ENCODE measurements around the gene TTC33.

TTC33 gene

GRCh38 chr5:40669606-40670390 lies 86.0 kb downstream of the TTC33 start:
- H2AFZ ChIP-seq (ENCODE audit: low read length), result peak overlapping the region; percentile 7; the same call in 1 of the 2 replicates
- no peaks in the 10 kb centered on the region for H3K36me3 ChIP-seq (ENCODE audit: insufficient read depth, low read length)
- TF ChIP-seq, protein P1, sequence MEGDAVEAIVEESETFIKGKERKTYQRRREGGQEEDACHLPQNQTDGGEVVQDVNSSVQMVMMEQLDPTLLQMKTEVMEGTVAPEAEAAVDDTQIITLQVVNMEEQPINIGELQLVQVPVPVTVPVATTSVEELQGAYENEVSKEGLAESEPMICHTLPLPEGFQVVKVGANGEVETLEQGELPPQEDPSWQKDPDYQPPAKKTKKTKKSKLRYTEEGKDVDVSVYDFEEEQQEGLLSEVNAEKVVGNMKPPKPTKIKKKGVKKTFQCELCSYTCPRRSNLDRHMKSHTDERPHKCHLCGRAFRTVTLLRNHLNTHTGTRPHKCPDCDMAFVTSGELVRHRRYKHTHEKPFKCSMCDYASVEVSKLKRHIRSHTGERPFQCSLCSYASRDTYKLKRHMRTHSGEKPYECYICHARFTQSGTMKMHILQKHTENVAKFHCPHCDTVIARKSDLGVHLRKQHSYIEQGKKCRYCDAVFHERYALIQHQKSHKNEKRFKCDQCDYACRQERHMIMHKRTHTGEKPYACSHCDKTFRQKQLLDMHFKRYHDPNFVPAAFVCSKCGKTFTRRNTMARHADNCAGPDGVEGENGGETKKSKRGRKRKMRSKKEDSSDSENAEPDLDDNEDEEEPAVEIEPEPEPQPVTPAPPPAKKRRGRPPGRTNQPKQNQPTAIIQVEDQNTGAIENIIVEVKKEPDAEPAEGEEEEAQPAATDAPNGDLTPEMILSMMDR (conservative IDR thresholded peaks at IDR 0.05; ENCODE audit: low read length), result 0 out of 2 replicates have a peak, but pooled peaks have one; percentile 26
- TF ChIP-seq EZH2phosphoT487 (IDR thresholded peaks at IDR 0.05; ENCODE audit: borderline replicate concordance), result no peak
- peaks cover 87% of the 10 kb centered on the region for H3K4me1 ChIP-seq (ENCODE audit: insufficient read depth, low read length, poor library complexity, severe bottlenecking)
- no peaks in the 10 kb centered on the region for H3K27me3 ChIP-seq (ENCODE audit: insufficient read depth, low read length, poor library complexity, severe bottlenecking)
- H3F3A ChIP-seq (ENCODE audit: low read depth), result peaks cover 5% of the 10 kb centered on the region; the same call in 1 of the 2 replicates
- H3K4me2 ChIP-seq (ENCODE audit: low read depth, low read length, poor library complexity, severe bottlenecking), result peak overlapping the region; percentile 82
- H3K79me2 ChIP-seq (ENCODE audit: insufficient read depth, low read length), result no peaks in the 10 kb centered on the region
- peak overlapping the region; percentile 56 for H3K9ac ChIP-seq (ENCODE audit: low read depth, low read length, poor library complexity, severe bottlenecking)
- H3K4me3 ChIP-seq (ENCODE audit: low read length, poor library complexity, severe bottlenecking), result peak overlapping the region; percentile 50
- H3K9me2 ChIP-seq (replicated peaks; ENCODE audit: low read depth, low read length), result no peaks in the 10 kb centered on the region
- H3K9me3 ChIP-seq (ENCODE audit: insufficient read depth, low read depth, low read length), result no peaks in the 10 kb centered on the region
- no peaks in the 10 kb centered on the region for H4K20me1 ChIP-seq (ENCODE audit: insufficient read depth, low read length, poor library complexity, severe bottlenecking)

GRCh38 chr5:40667161-40667663 lies 88.5 kb downstream of the TTC33 start:
- Histone ChIP-seq H3K4me1 (ENCODE audit: insufficient read depth, low read length, poor library complexity, severe bottlenecking) (peaks cover 66% of the 10 kb centered on the region), H3K4me2 (ENCODE audit: low read depth, low read length, poor library complexity, severe bottlenecking) (no peak overlapping the region), H3K9me2 (replicated peaks; ENCODE audit: low read depth, low read length) (no peaks in the 10 kb centered on the region), H3K27me3 (ENCODE audit: insufficient read depth, low read length, poor library complexity, severe bottlenecking) (no peaks in the 10 kb centered on the region), H4K20me1 (ENCODE audit: insufficient read depth, low read length, poor library complexity, severe bottlenecking) (no peaks in the 10 kb centered on the region), H3K9ac (ENCODE audit: low read depth, low read length, poor library complexity, severe bottlenecking) (no peak overlapping the region), H3K4me3 (ENCODE audit: low read length, poor library complexity, severe bottlenecking) (no peak overlapping the region), H3K9me3 (ENCODE audit: insufficient read depth, low read depth, low read length) (no peaks in the 10 kb centered on the region), H3F3A (ENCODE audit: low read depth) (peaks cover 5% of the 10 kb centered on the region; the same call in 1 of the 2 replicates), H3K36me3 (ENCODE audit: insufficient read depth, low read length) (no peaks in the 10 kb centered on the region), H2AFZ (ENCODE audit: low read length) (no peak overlapping the region; the same call in 1 of the 2 replicates), H3K79me2 (ENCODE audit: insufficient read depth, low read length) (no peaks in the 10 kb centered on the region)
- TF ChIP-seq EZH2phosphoT487 (IDR thresholded peaks at IDR 0.05; ENCODE audit: borderline replicate concordance), result no peak
- TF ChIP-seq, protein P1 (conservative IDR thresholded peaks at IDR 0.05; ENCODE audit: low read length), result no peak

DNA sequence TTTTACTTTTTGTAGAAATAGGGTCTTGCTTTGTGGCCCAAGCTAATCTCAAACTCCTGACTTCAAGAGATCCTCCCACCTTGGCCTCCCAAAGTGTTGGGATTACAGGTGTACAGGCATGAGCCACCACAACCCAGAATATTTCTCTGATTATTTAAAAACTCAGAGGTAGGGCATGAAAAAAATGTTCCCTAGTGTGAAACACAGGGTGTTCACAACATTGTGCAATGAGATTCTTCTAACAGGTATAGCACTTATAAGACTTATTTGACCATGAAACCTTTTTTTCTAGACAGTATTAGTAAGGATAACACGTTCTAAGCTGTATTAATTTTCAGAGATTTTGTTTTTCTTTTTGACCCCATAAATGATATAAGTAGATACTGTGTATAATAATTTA lies 89.1 kb downstream of the TTC33 start:
- Histone ChIP-seq H3K36me3 (ENCODE audit: insufficient read depth, low read length) (no peaks in the 10 kb centered on the region), H3K4me3 (ENCODE audit: low read length, poor library complexity, severe bottlenecking) (no peak overlapping the region), H3K79me2 (ENCODE audit: insufficient read depth, low read length) (no peaks in the 10 kb centered on the region), H2AFZ (ENCODE audit: low read length) (no peak overlapping the region), H3K27me3 (ENCODE audit: insufficient read depth, low read length, poor library complexity, severe bottlenecking) (no peaks in the 10 kb centered on the region), H3K4me1 (ENCODE audit: insufficient read depth, low read length, poor library complexity, severe bottlenecking) (peaks cover 61% of the 10 kb centered on the region), H3F3A (ENCODE audit: low read depth) (peaks cover 5% of the 10 kb centered on the region; the same call in 1 of the 2 replicates), H3K9ac (ENCODE audit: low read depth, low read length, poor library complexity, severe bottlenecking) (no peak overlapping the region), H4K20me1 (ENCODE audit: insufficient read depth, low read length, poor library complexity, severe bottlenecking) (no peaks in the 10 kb centered on the region), H3K4me2 (ENCODE audit: low read depth, low read length, poor library complexity, severe bottlenecking) (no peak overlapping the region), H3K9me3 (ENCODE audit: insufficient read depth, low read depth, low read length) (no peaks in the 10 kb centered on the region), H3K9me2 (replicated peaks; ENCODE audit: low read depth, low read length) (no peaks in the 10 kb centered on the region)
- TF ChIP-seq, protein P1 (conservative IDR thresholded peaks at IDR 0.05; ENCODE audit: low read length), result no peak
- no peak for TF ChIP-seq EZH2phosphoT487 (IDR thresholded peaks at IDR 0.05; ENCODE audit: borderline replicate concordance)
